Ascending aorta (tissue), 2 donors: ENCODE results near the gene CCDC187. TPM values are rescaled to one million over a fixed set of nuclear protein-coding genes. Genes with fewer than 3 reads are reported as not detected.

Source experiments
- DNase-seq, 2 donors: peaks; one replicate each; pipeline ENCODE4 v3.0.0-alpha.2; 2019; ENCODE audit warnings: low spot score in 2 of 2
- H3K27ac ChIP-seq, 2 donors: fragments of 200-600 bp; sonication (generic); one replicate each; pipeline ENCODE4 v1.5.1; 2016 to 2017; ENCODE audit warnings: mild to moderate bottlenecking in 1 of 2
- H3K27me3 ChIP-seq: fragments of 200-600 bp; sonication (generic); one replicate; pipeline ENCODE4 v1.5.1; 2017
- H3K36me3 ChIP-seq, 2 donors: fragments of 200-600 bp; sonication (generic); one replicate each; pipeline ENCODE4 v1.5.1; 2016
- H3K4me1 ChIP-seq, 2 donors: fragments of 200-600 bp; sonication (generic); one replicate each; pipeline ENCODE4 v1.5.1; 2016 to 2017; ENCODE audit warnings: mild to moderate bottlenecking in 1 of 2
- H3K4me3 ChIP-seq, 2 donors: fragments of 200-600 bp; sonication (generic); one replicate each; pipeline ENCODE4 v1.5.1; 2016 to 2017; ENCODE audit warnings: mild to moderate bottlenecking in 1 of 2
- H3K9me3 ChIP-seq, 2 donors: fragments of 200-600 bp; sonication (generic); one replicate each; pipeline ENCODE4 v1.5.1; 2016
- CTCF ChIP-seq, 3 experiments: fragments of 200-600 bp in 2 of 3; fragments of 450-650 bp in 1 of 3; sonication (generic) in 2 of 3; IDR thresholded peaks; one replicate each; pipeline ENCODE4 v1.5.1; 2016 to 2019; ENCODE audit warnings: antibody characterized with exemption in 3 of 3, mild to moderate bottlenecking in 1 of 3, moderate library complexity in 1 of 3
- intact Hi-C: fragments of 100-400 bp; cut with DNase I; formaldehyde crosslinking; loops from one replicate; pipeline ENCODE4 v1.15.1; 2023
- total RNA-seq: library from RNA; depleted of rRNA; stranded (reverse); fragments of >200 nt; gene quantifications from one replicate; pipeline ENCODE4 v1.1.0, GENCODE V29; 2016

Gene CCDC187
- total RNA-seq, 1 donor from 2014 or later: under 0.01 TPM

DNA sequence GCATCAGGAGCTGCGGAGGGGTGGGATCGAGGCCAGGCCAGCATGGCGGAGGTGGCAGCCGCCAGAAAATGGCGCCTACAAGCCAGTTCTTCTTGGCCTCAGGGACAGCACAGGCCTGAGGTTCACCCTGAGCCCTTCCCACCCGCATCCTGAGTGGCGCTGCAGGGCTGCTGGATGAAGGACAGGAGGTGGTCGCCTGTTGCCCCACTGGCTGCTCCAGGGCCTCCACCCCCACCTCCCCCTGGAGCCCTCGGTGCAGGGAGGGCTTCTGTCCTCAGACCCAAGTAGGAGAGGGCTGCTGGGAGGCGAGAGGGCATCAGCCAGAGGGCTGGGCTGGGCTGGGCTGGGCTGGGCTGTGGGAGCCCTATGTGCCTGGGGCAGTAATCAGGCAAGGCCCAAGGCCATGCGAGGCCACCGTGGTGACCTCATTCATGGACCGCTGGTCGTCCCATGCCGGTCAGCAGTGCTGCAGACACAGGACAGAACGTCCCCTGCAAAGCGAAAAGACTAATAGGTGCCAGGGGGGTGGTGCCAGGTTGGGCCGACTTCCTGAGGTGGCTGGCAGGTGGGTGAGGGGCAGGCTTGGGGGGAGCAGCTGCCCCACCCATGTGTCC lies 37.3 kb upstream of the CCDC187 start:
- Histone ChIP-seq H3K36me3 (peaks cover 18 to 40% of the 10 kb centered on the region in 2 donors), H3K4me1 (peaks cover 8 to 17% of the 10 kb centered on the region in 2 donors), H3K27ac (peak overlapping the region in 1 of 2 donors; percentile 11), H3K9me3 (no peaks in the 10 kb centered on the region), H3K27me3 (no peaks in the 10 kb centered on the region), H3K4me3 (no peak overlapping the region)
- no peak for TF ChIP-seq CTCF (IDR thresholded peaks at IDR 0.05)
- no peak for DNase-seq
- intact Hi-C loops: no loop called here

- peaks cover 18 to 41% of the 10 kb centered on the region in 2 donors for H3K36me3 ChIP-seq
- peaks cover 6 to 12% of the 10 kb centered on the region in 2 donors for H3K4me1 ChIP-seq
- intact Hi-C loops: no loop called here
- H3K4me3 ChIP-seq: no peak overlapping the region
- H3K27ac ChIP-seq: no peak overlapping the region
- no peak for TF ChIP-seq CTCF (IDR thresholded peaks at IDR 0.05)
- H3K9me3 ChIP-seq: no peaks in the 10 kb centered on the region
- no peak for DNase-seq
- H3K27me3 ChIP-seq: no peaks in the 10 kb centered on the region
Observed at GRCh38 chr9:136340356-136341041, 36.6 kb upstream of the CCDC187 start.

GRCh38 chr9:136339958-136340310 lies 36.0 kb upstream of the CCDC187 start:
- H3K36me3 ChIP-seq: peaks cover 18 to 41% of the 10 kb centered on the region in 2 donors
- intact Hi-C loops: no loop called here
- H3K27ac ChIP-seq: no peak overlapping the region
- TF ChIP-seq CTCF (IDR thresholded peaks at IDR 0.05): no peak
- no peak overlapping the region for H3K4me3 ChIP-seq
- peaks cover 6 to 8% of the 10 kb centered on the region in 2 donors for H3K4me1 ChIP-seq
- no peaks in the 10 kb centered on the region for H3K9me3 ChIP-seq
- no peaks in the 10 kb centered on the region for H3K27me3 ChIP-seq
- DNase-seq: no peak

DNA sequence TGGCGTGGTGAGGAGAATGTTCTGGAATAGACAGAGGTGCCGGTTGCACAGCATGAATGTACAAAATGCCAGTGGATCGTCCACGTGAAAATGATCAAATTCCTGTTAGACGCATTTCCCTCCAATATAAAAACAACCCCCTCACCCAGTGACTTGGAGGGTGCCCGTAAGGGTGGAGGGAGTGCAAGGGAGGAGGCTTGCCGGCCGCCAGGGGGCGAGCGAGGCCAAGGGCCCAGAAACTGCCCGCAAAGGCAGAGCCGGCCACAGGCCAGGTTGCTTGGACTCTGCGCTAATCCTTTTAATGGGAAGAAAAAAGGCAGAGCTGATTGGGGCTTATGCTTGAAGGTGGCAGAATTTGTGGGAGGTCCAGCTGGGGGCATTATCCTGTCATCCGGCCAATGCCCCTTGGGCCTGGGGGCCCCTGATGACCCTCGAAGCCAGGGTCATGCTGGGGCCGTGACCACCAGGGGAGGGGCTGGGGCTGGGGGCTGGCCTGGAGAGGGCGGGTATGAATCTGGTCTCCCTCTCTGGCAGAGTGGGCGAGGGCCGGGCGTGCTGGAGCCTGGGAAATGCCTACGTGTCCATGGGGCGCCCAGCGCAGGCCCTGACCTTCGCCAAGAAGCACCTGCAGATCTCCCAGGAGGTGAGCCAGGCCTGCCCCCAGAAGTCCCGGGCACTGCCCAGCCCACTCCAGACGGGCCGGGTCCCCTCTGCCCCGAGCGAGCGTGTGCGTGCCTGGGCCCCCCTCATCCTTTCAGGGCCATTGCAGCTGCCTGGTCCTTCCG lies 35.5 kb upstream of the CCDC187 start:
- Histone ChIP-seq H3K9me3 (no peaks in the 10 kb centered on the region), H3K4me3 (no peak overlapping the region), H3K4me1 (peaks cover 3 to 5% of the 10 kb centered on the region in 2 donors), H3K27me3 (no peaks in the 10 kb centered on the region), H3K27ac (no peak overlapping the region), H3K36me3 (peaks cover 22 to 41% of the 10 kb centered on the region in 2 donors)
- intact Hi-C loops: no loop called here
- TF ChIP-seq CTCF (IDR thresholded peaks at IDR 0.05): peak; percentile 66 to 77 (median 76)
- DNase-seq: no peak

- intact Hi-C loops: no loop called here
- no peak overlapping the region for H3K27ac ChIP-seq
- H3K36me3 ChIP-seq: peaks cover 22 to 41% of the 10 kb centered on the region in 2 donors
- no peak for TF ChIP-seq CTCF (IDR thresholded peaks at IDR 0.05)
- H3K4me1 ChIP-seq: peaks cover 3 to 5% of the 10 kb centered on the region in 2 donors
- no peak overlapping the region for H3K4me3 ChIP-seq
- DNase-seq: no peak
- no peaks in the 10 kb centered on the region for H3K9me3 ChIP-seq
- no peaks in the 10 kb centered on the region for H3K27me3 ChIP-seq
Observed at GRCh38 chr9:136338511-136338910, 34.6 kb upstream of the CCDC187 start.
